H9 (cell line): ENCODE results near the gene RNU4-1. TPM values are rescaled to one million over a fixed set of nuclear protein-coding genes. Genes with fewer than 3 reads are reported as not detected.
A peak's percentile ranks its signal among the peaks of the same experiment; 100 is the strongest.
"Not testable (repeated sequence)": the region's sequence is repeated elsewhere in the genome, so short reads cannot be mapped to it uniquely, and the experiment has no call there.

ENCODE experiments used
- DNase-seq: peaks from one replicate; pipeline ENCODE4 v3.0.0-alpha.2; 2017
- H2AFZ ChIP-seq: one replicate; pipeline ENCODE4 v1.6.1; 2013; ENCODE audit warnings: mild to moderate bottlenecking, low read length, control low read depth, moderate library complexity
- H2AK5ac ChIP-seq: 2 replicates; pipeline ENCODE4 v1.6.1; 2013; ENCODE audit warnings: low read length, control low read depth, mixed read lengths; ENCODE audit not compliant: insufficient read length
- H2BK120ac ChIP-seq: one replicate; pipeline ENCODE4 v1.6.1; 2013; ENCODE audit warnings: low read depth, mild to moderate bottlenecking, low read length, control low read depth, inconsistent platforms; ENCODE audit not compliant: poor library complexity, severe bottlenecking
- H2BK12ac ChIP-seq: 2 replicates; pipeline ENCODE4 v1.6.1; 2013; ENCODE audit warnings: low read length, control low read depth, mixed read lengths, low read depth; ENCODE audit not compliant: insufficient read length
- H2BK15ac ChIP-seq: 2 replicates; pipeline ENCODE4 v1.6.1; 2013; ENCODE audit warnings: low read depth, low read length, control low read depth
- H2BK20ac ChIP-seq: one replicate; pipeline ENCODE4 v1.6.1; 2013; ENCODE audit warnings: low read depth, mild to moderate bottlenecking, low read length, control low read depth, inconsistent platforms; ENCODE audit not compliant: poor library complexity, severe bottlenecking
- H2BK5ac ChIP-seq: 2 replicates; pipeline ENCODE4 v1.6.1; 2013; ENCODE audit warnings: low read length, control low read depth, mixed read lengths; ENCODE audit not compliant: insufficient read length
- H3K14ac ChIP-seq: 2 replicates; pipeline ENCODE4 v1.6.1; 2013; ENCODE audit warnings: low read length, control low read depth; ENCODE audit not compliant: insufficient read depth
- H3K18ac ChIP-seq: 2 replicates; pipeline ENCODE4 v1.6.1; 2013; ENCODE audit warnings: low read depth, mild to moderate bottlenecking, mixed read lengths, low read length, control low read depth; ENCODE audit not compliant: insufficient read length
- H3K23ac ChIP-seq: 2 replicates; pipeline ENCODE4 v1.6.1; 2013; ENCODE audit warnings: low read length, control low read depth, mixed read lengths, low read depth; ENCODE audit not compliant: insufficient read length
- H3K23me2 ChIP-seq: 2 replicates; pipeline ENCODE4 v1.6.1; 2013; ENCODE audit warnings: low read depth, mild to moderate bottlenecking, mixed read lengths, low read length, control low read depth; ENCODE audit not compliant: insufficient read length, poor library complexity, severe bottlenecking
- H3K27ac ChIP-seq: 2 replicates; pipeline ENCODE4 v1.5.1; 2013; ENCODE audit warnings: low read length, control low read depth, mixed read lengths, low read depth; ENCODE audit not compliant: insufficient read length
- H3K27me3 ChIP-seq: 2 replicates; pipeline ENCODE4 v1.6.1; 2013; ENCODE audit warnings: low read length, control low read depth, inconsistent platforms; ENCODE audit not compliant: insufficient read depth
- H3K4ac ChIP-seq: 2 replicates; pipeline ENCODE4 v1.6.1; 2013; ENCODE audit warnings: low read depth, mild to moderate bottlenecking, control low read depth, inconsistent platforms, low read length, moderate library complexity
- H3K4me1 ChIP-seq: 2 replicates; pipeline ENCODE4 v1.6.1; 2013; ENCODE audit warnings: low read length, control low read depth, inconsistent platforms; ENCODE audit not compliant: insufficient read depth
- H3K4me2 ChIP-seq: 2 replicates; pipeline ENCODE4 v1.6.1; 2013; ENCODE audit warnings: low read length, control low read depth, mixed read lengths; ENCODE audit not compliant: insufficient read length, insufficient read depth
- H3K56ac ChIP-seq: 2 replicates; pipeline ENCODE4 v1.6.1; 2013; ENCODE audit warnings: low read depth, mild to moderate bottlenecking, mixed read lengths, low read length, control low read depth; ENCODE audit not compliant: insufficient read length
- H3K79me1 ChIP-seq: 2 replicates; pipeline ENCODE4 v1.6.1; 2013; ENCODE audit warnings: low read depth, mild to moderate bottlenecking, moderate library complexity, low read length, control low read depth, inconsistent platforms; ENCODE audit not compliant: insufficient read depth, poor library complexity, severe bottlenecking
- H3K79me2 ChIP-seq: 2 replicates; pipeline ENCODE4 v1.6.1; 2013; ENCODE audit warnings: low read length, control low read depth, inconsistent platforms; ENCODE audit not compliant: insufficient read depth
- H3K9ac ChIP-seq: 2 replicates; pipeline ENCODE4 v1.6.1; 2013; ENCODE audit warnings: low read length, control low read depth, mixed read lengths; ENCODE audit not compliant: insufficient read length; ENCODE audit errors: extremely low read depth
- H3K9me3 ChIP-seq: one replicate; pipeline ENCODE4 v1.6.1; 2013; ENCODE audit warnings: low read depth, low read length, inconsistent platforms; ENCODE audit not compliant: control insufficient read depth
- H3T11ph ChIP-seq: one replicate; pipeline ENCODE4 v1.6.1; 2013; ENCODE audit warnings: mild to moderate bottlenecking, low read length, control low read depth, inconsistent platforms
- H4K20me1 ChIP-seq: one replicate; pipeline ENCODE4 v1.6.1; 2013; ENCODE audit not compliant: control insufficient read depth, insufficient read length, insufficient read depth
- H4K5ac ChIP-seq: 2 replicates; pipeline ENCODE4 v1.6.1; 2013; ENCODE audit warnings: low read depth, mild to moderate bottlenecking, mixed read lengths, low read length, control low read depth; ENCODE audit not compliant: insufficient read length
- H4K8ac ChIP-seq: replicated peaks from 2 replicates; pipeline ENCODE4 v1.6.1; 2013; ENCODE audit warnings: low read length, control low read depth, mixed read lengths, low read depth; ENCODE audit not compliant: insufficient read length
- H4K91ac ChIP-seq: 2 replicates; pipeline ENCODE4 v1.6.1; 2013; ENCODE audit warnings: low read depth, mild to moderate bottlenecking, moderate library complexity, mixed read lengths, low read length, control low read depth; ENCODE audit not compliant: insufficient read length
- H3K27ac Mint-ChIP-seq, 3 experiments: 2 replicates in 2 of 3; 3 replicates in 1 of 3; pipeline ENCODE4 v1.8.0; 2020 to 2021; ENCODE audit warnings: mixed read lengths in 3 of 3, mild to moderate bottlenecking in 1 of 3, moderate library complexity in 1 of 3
- H3K27me3 Mint-ChIP-seq: 2 replicates; pipeline ENCODE4 v1.8.0; 2021; ENCODE audit warnings: low read depth, mild to moderate bottlenecking, moderate library complexity, mixed read lengths
- H3K36me3 Mint-ChIP-seq, 3 experiments: 2 replicates in 2 of 3; 3 replicates in 1 of 3; pipeline ENCODE4 v1.8.0; 2020 to 2021; ENCODE audit warnings: low read depth in 3 of 3, mixed read lengths in 3 of 3; ENCODE audit not compliant: insufficient read depth in 1 of 3
- H3K4me1 Mint-ChIP-seq, 2 experiments: 2 replicates each; pipeline ENCODE4 v1.8.0; 2020; ENCODE audit warnings: mixed read lengths in 2 of 2
- H3K4me3 Mint-ChIP-seq, 2 experiments: 2 replicates in 1 of 2; 3 replicates in 1 of 2; pipeline ENCODE4 v1.8.0; 2020 to 2021; ENCODE audit warnings: mild to moderate bottlenecking in 2 of 2, mixed read lengths in 2 of 2, moderate library complexity in 1 of 2
- H3K9me3 Mint-ChIP-seq, 2 experiments: 2 replicates in 1 of 2; 3 replicates in 1 of 2; pipeline ENCODE4 v1.8.0; 2020; ENCODE audit warnings: mild to moderate bottlenecking in 2 of 2, mixed read lengths in 2 of 2, moderate library complexity in 1 of 2
- CTCF ChIP-seq: fragments of 200-600 bp; sonication (generic); conservative IDR thresholded peaks from 3 replicates; pipeline ENCODE4 v1.8.0; 2021; ENCODE audit warnings: antibody characterized with exemption, mild to moderate bottlenecking
- WGBS: extraction: QIAGEN DNeasy Blood & Tissue Kit; methylation state at CpG from one replicate; pipeline ENCODE4 v1.1.7; 2013; ENCODE audit warnings: missing lambda C conversion rate, low lambda C conversion rate, mixed read lengths; ENCODE audit not compliant: insufficient read length; ENCODE audit errors: extremely low coverage; 5-methylcytosine and 5-hydroxymethylcytosine counted together
- total RNA-seq: library from RNA; stranded (reverse); gene quantifications from 2 replicates; pipeline ENCODE4 v1.2.1, GENCODE V29; 2021

The RNU4-1 gene
- total RNA-seq, 1 experiment from 2014 or later = 3,262 TPM

- not testable (repeated sequence) for H3T11ph ChIP-seq, H2BK12ac ChIP-seq, H3K4me1 Mint-ChIP-seq, H2BK5ac ChIP-seq, H3K79me2 ChIP-seq, H2BK120ac ChIP-seq, H3K9me3 ChIP-seq, H4K8ac ChIP-seq, H3K23me2 ChIP-seq, H3K18ac ChIP-seq, H3K79me1 ChIP-seq, H3K4me2 ChIP-seq, H2BK20ac ChIP-seq, H3K14ac ChIP-seq, H3K56ac ChIP-seq, H3K4me3 Mint-ChIP-seq, H3K4me1 ChIP-seq, H3K27ac Mint-ChIP-seq, H3K23ac ChIP-seq, H3K4ac ChIP-seq, H4K20me1 ChIP-seq, H3K27me3 ChIP-seq, H2AK5ac ChIP-seq, H3K27ac ChIP-seq, H4K5ac ChIP-seq, H2AFZ ChIP-seq, H3K9ac ChIP-seq, H2BK15ac ChIP-seq, H4K91ac ChIP-seq
- H3K9me3 Mint-ChIP-seq = peaks cover 29% of the 10 kb centered on the region in 2 experiments
- TF ChIP-seq CTCF = peak; percentile 84
- DNase-seq = peak; percentile 82
- peaks cover 6 to 20% (median 13%) of the 10 kb centered on the region in 3 experiments for H3K36me3 Mint-ChIP-seq
- H3K27me3 Mint-ChIP-seq = peaks cover 22% of the 10 kb centered on the region
- no CpG with 5 or more reads among the region's 12 CpGs for WGBS
These were observed 42.4 kb upstream of the RNU4-1 start for GRCh38 chr12:120335447-120335846.
